Smooth muscle cell (in vitro differentiated cells): Measurements from ENCODE around the gene CST11. TPM values are rescaled to one million over a fixed set of nuclear protein-coding genes. Genes with fewer than 3 reads are reported as not detected.

Experiments
- DNase-seq: peaks from one replicate; lab custom pipeline; 2025; ENCODE audit not compliant: unreplicated experiment; lab: John Stamatoyannopoulos, UW
- H2AFZ ChIP-seq: fragments of 200-600 bp; sonication (generic); 2 replicates; pipeline ENCODE4 v1.6.0; 2016; ENCODE audit warnings: antibody characterized with exemption, low read depth, mild to moderate bottlenecking
- H3F3A ChIP-seq: fragments of 200-600 bp; sonication (generic); 2 replicates; pipeline ENCODE4 v1.6.0; 2017; ENCODE audit warnings: antibody characterized with exemption, low read depth
- H3K27ac ChIP-seq: fragments of 200-600 bp; sonication (generic); 2 replicates; pipeline ENCODE4 v1.5.1; 2016; ENCODE audit warnings: low read depth, mild to moderate bottlenecking
- H3K27me3 ChIP-seq: fragments of 200-600 bp; sonication (generic); 2 replicates; pipeline ENCODE4 v1.6.1; 2016; ENCODE audit warnings: low read depth, mild to moderate bottlenecking
- H3K36me3 ChIP-seq: fragments of 200-600 bp; sonication (generic); 2 replicates; pipeline ENCODE4 v1.5.1; 2016; ENCODE audit warnings: low read depth
- H3K4me1 ChIP-seq: fragments of 200-600 bp; sonication (generic); 2 replicates; pipeline ENCODE4 v1.5.1; 2016; ENCODE audit warnings: low read depth
- H3K4me2 ChIP-seq: fragments of 200-600 bp; sonication (generic); 2 replicates; pipeline ENCODE4 v1.6.0; 2016; ENCODE audit warnings: mild to moderate bottlenecking
- H3K4me3 ChIP-seq: fragments of 200-600 bp; sonication (generic); 2 replicates; pipeline ENCODE4 v1.5.1; 2016; ENCODE audit warnings: mild to moderate bottlenecking
- H3K79me2 ChIP-seq: fragments of 200-600 bp; sonication (generic); 2 replicates; pipeline ENCODE4 v1.6.0; 2016; ENCODE audit warnings: low read depth, mild to moderate bottlenecking
- H3K9ac ChIP-seq: fragments of 200-600 bp; sonication (generic); 2 replicates; pipeline ENCODE4 v1.6.0; 2016; ENCODE audit warnings: low read depth
- H3K9me3 ChIP-seq: fragments of 200-600 bp; sonication (generic); replicated peaks from 2 replicates; pipeline ENCODE4 v1.5.1; 2016; ENCODE audit warnings: low read depth
- H4K20me1 ChIP-seq: fragments of 200-600 bp; sonication (generic); 2 replicates; pipeline ENCODE4 v1.6.0; 2016; ENCODE audit warnings: low read depth
- WGBS: methylation state at CpG from one replicate; pipeline ENCODE4 v1.1.7; 2016; ENCODE audit warnings: low lambda C conversion rate; 5-methylcytosine and 5-hydroxymethylcytosine counted together
- polyA plus RNA-seq: library from polyadenylated mRNA; unstranded; fragments of >200 nt; fragmentation: Nextera tagmentation; extraction: Ambion mirVana; gene quantifications from 2 replicates; pipeline ENCODE4 v1.2.1, GENCODE V29; 2016
- total RNA-seq: library from RNA; depleted of rRNA; stranded (reverse); fragments of >200 nt; gene quantifications from 2 replicates; pipeline ENCODE4 v1.2.3, GENCODE V29; 2014
- TF ChIP-seq, protein P1 (sequence below): fragments of 200-600 bp; sonication (generic); IDR thresholded peaks from 2 replicates; pipeline ENCODE4 v1.5.1; 2017; ENCODE audit warnings: borderline replicate concordance, mild to moderate bottlenecking, antibody characterized with exemption; ENCODE audit not compliant: insufficient read depth, poor library complexity, severe bottlenecking

CST11 gene
- total and polyA plus RNA-seq, 2 experiments from 2014 or later = not detected

DNA sequence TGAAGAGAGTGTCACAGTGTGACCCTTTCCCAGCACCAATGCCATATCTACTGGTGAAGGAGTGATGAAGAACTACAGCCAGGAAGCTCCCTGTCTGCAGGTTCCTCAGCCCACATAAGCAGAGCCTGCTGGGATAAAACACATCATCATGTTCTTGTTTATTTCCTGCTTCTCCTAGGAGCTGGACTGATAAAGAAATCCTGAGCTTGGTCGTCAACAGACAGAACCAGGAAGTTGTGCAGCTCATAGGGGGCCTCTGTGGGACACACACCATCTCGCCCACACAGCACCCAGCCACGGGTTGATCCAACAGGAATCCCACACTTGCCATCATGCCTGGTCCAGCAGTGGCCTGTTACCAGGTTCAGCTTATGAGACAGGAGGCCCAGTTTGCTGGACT is 16.0 kb downstream of the CST11 start:
- Histone ChIP-seq H3K4me2 (no peak overlapping the region), H3K4me1 (no peaks in the 10 kb centered on the region), H3K9me3 (no peaks in the 10 kb centered on the region), H2AFZ (peak overlapping the region; percentile 55), H3K27me3 (no peaks in the 10 kb centered on the region), H3K36me3 (no peaks in the 10 kb centered on the region), H3K27ac (no peak overlapping the region), H3K9ac (no peak overlapping the region), H4K20me1 (no peaks in the 10 kb centered on the region), H3K79me2 (no peaks in the 10 kb centered on the region), H3F3A (no peaks in the 10 kb centered on the region), H3K4me3 (no peak overlapping the region)
- 33% methylated on average over 3 of the region's 3 CpGs for WGBS
- no peak for DNase-seq
- TF ChIP-seq, protein P1, sequence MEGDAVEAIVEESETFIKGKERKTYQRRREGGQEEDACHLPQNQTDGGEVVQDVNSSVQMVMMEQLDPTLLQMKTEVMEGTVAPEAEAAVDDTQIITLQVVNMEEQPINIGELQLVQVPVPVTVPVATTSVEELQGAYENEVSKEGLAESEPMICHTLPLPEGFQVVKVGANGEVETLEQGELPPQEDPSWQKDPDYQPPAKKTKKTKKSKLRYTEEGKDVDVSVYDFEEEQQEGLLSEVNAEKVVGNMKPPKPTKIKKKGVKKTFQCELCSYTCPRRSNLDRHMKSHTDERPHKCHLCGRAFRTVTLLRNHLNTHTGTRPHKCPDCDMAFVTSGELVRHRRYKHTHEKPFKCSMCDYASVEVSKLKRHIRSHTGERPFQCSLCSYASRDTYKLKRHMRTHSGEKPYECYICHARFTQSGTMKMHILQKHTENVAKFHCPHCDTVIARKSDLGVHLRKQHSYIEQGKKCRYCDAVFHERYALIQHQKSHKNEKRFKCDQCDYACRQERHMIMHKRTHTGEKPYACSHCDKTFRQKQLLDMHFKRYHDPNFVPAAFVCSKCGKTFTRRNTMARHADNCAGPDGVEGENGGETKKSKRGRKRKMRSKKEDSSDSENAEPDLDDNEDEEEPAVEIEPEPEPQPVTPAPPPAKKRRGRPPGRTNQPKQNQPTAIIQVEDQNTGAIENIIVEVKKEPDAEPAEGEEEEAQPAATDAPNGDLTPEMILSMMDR = no peak

DNA sequence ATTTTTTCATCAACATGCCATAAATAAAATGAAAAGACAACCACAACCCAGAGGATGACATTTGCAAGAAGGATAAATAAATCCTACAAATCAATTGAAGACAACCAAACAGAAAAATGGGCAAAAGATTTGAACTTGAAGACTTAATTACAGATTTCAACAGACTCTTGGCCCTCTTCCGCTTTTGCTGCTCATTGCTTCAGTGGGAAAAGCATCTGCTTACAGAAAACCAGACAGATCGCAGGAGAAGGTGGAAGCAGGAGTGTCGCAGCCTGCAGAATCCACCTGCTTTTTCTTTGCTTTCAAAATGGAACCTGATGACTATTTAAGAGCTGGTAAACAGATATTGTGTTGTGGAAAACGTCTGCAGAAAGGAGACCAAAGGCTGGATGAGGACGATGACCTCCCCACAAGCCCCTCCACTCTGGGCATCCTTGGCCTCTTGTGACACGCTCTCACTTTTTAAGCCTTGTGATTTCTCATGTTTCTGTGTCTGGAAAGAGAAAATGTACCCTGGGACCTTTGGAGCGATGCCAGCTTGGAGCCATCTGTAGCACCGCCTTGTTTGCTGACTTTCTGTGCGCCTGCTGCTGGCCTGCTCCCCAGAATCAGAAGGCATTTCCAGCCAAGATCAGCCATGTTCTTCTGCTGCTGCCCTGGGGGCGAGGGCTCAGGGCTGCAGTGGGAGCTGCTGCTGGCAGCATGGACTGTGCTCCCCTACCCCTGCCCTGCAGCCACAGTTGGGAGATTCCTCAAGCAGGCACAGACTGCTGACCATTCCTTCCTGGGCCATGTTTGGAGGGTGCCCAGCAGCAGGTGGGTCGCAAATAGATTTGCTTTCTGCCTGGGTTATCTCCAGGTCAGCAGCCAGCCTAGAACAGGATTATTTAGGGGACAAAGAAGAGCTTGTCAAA is 16.8 kb downstream of the CST11 start:
- no peaks in the 10 kb centered on the region for H3K9me3 ChIP-seq
- TF ChIP-seq, protein P1 = no peak
- no peak overlapping the region for H3K9ac ChIP-seq
- H3K4me2 ChIP-seq = no peak overlapping the region
- no peak overlapping the region for H3K27ac ChIP-seq
- H3K4me1 ChIP-seq = no peaks in the 10 kb centered on the region
- no peak overlapping the region for H3K4me3 ChIP-seq
- H3K27me3 ChIP-seq = no peaks in the 10 kb centered on the region
- no peaks in the 10 kb centered on the region for H4K20me1 ChIP-seq
- no peaks in the 10 kb centered on the region for H3F3A ChIP-seq
- 85% methylated on average over 11 of the region's 11 CpGs for WGBS
- H2AFZ ChIP-seq = no peak overlapping the region
- H3K36me3 ChIP-seq = no peaks in the 10 kb centered on the region
- H3K79me2 ChIP-seq = no peaks in the 10 kb centered on the region
- DNase-seq = no peak

DNA sequence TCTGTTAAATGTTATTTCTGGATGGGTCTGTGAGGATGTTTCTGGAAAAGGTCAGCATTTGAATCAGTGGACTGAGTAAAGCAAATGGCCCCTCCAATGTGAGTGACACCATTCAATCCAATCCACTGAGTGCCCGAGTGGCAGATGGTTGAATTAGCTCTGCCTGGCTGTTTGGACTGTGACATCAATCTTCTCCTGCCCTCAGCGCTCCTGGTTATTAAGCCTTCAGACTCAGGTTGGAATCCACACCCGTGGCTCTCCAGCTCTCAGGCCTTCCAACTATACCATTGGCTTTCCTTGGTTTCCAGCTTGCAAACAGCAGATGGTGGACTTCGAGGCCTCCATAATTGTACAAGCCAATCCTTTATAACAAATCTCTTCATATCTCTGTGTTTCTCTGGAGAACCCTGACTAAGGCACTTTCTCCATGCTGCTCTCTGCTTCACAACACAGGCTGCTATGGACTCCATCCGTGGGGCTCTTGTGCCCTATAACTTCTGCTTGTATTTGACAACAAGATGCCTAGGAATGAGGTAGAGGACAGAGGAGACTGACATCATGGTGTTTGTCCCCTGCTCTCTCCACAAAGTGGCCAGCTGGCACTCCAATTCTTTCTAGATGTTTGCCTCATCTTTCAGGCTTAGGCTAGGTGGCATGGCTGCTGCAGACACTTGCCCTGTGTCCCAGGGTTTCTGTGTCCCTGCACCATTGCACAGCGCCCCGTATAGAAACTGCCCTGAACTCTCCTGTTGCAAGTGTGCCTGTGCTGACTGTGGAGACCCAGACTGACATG is 18.0 kb downstream of the CST11 start:
- Histone ChIP-seq H3K27me3 (no peaks in the 10 kb centered on the region), H3K36me3 (no peaks in the 10 kb centered on the region), H3K4me3 (no peak overlapping the region), H3F3A (no peaks in the 10 kb centered on the region), H3K9ac (no peak overlapping the region), H3K4me2 (no peak overlapping the region), H4K20me1 (no peaks in the 10 kb centered on the region), H2AFZ (no peak overlapping the region), H3K27ac (no peak overlapping the region), H3K4me1 (no peaks in the 10 kb centered on the region), H3K9me3 (no peaks in the 10 kb centered on the region), H3K79me2 (no peaks in the 10 kb centered on the region)
- TF ChIP-seq, protein P1 = no peak
- DNase-seq = no peak
- 95% methylated on average over 7 of the region's 7 CpGs for WGBS
